HFFc6 (cell line): ENCODE measurements around the gene PKD1. TPM values are rescaled to one million over a fixed set of nuclear protein-coding genes. Genes with fewer than 3 reads are reported as not detected.

Source experiments
- DNase-seq: peaks from one replicate; pipeline ENCODE4 v3.0.0-alpha.2; 2018
- H3K27ac Mint-ChIP-seq: 2 replicates; pipeline ENCODE4 v1.8.0; 2020; ENCODE audit warnings: mild to moderate bottlenecking, mixed read lengths
- H3K27me3 Mint-ChIP-seq: 2 replicates; pipeline ENCODE4 v1.8.0; 2021; ENCODE audit warnings: mild to moderate bottlenecking, moderate library complexity, mixed read lengths; ENCODE audit not compliant: insufficient read depth
- H3K36me3 Mint-ChIP-seq: 2 replicates; pipeline ENCODE4 v1.8.0; 2021; ENCODE audit warnings: low read depth, mixed read lengths
- H3K4me1 Mint-ChIP-seq: 2 replicates; pipeline ENCODE4 v1.8.0; 2020; ENCODE audit warnings: low read depth, mixed read lengths
- H3K4me3 Mint-ChIP-seq: 2 replicates; pipeline ENCODE4 v1.8.0; 2020; ENCODE audit warnings: mild to moderate bottlenecking, moderate library complexity, mixed read lengths
- H3K9me3 Mint-ChIP-seq: 2 replicates; pipeline ENCODE4 v1.8.0; 2020; ENCODE audit warnings: mild to moderate bottlenecking, mixed read lengths
- CTCF ChIP-seq: fragments of 200-600 bp; sonication (generic); IDR thresholded peaks from 2 replicates; pipeline ENCODE4 v1.5.0; 2021; ENCODE audit warnings: antibody characterized with exemption, mild to moderate bottlenecking
- total RNA-seq, 6 experiments: library from RNA; stranded (reverse); fragmentation: NEBNext Ultra II Directional; extraction: Animal tissue kit (Norgen Biotek cat#: 25700); gene quantifications; 2 replicates in 1 of 6; 3 replicates in 5 of 6; pipeline ENCODE4 v1.2.3, GENCODE V29; 2021

The PKD1 gene
- total RNA-seq, 6 experiments from 2014 or later = 77.9 to 118 (median 82.5) TPM

- no peak for TF ChIP-seq CTCF
- Mint-ChIP-seq H3K9me3 (no peaks in the 10 kb centered on the region), H3K4me1 (no peaks in the 10 kb centered on the region), H3K27ac (no peak overlapping the region), H3K36me3 (peaks cover 14% of the 10 kb centered on the region), H3K27me3 (peaks cover 2% of the 10 kb centered on the region), H3K4me3 (no peak overlapping the region)
- DNase-seq = no peak
Observed at GRCh38 chr16:2180962-2181923, 45.5 kb upstream of the PKD1 start.

- Mint-ChIP-seq H3K36me3 (peaks cover 19% of the 10 kb centered on the region), H3K27ac (no peak overlapping the region), H3K4me1 (no peaks in the 10 kb centered on the region), H3K27me3 (no peaks in the 10 kb centered on the region; the same call in none of the 2 replicates), H3K4me3 (no peak overlapping the region), H3K9me3 (no peaks in the 10 kb centered on the region)
- TF ChIP-seq CTCF = no peak
- DNase-seq = no peak
Observed at GRCh38 chr16:2180461-2180860, 44.8 kb upstream of the PKD1 start.

GRCh38 chr16:2179576-2179975 is 43.9 kb upstream of the PKD1 start:
- no peak for TF ChIP-seq CTCF
- no peaks in the 10 kb centered on the region; the same call in none of the 2 replicates for H3K27me3 Mint-ChIP-seq
- peaks cover 19% of the 10 kb centered on the region for H3K36me3 Mint-ChIP-seq
- no peaks in the 10 kb centered on the region for H3K9me3 Mint-ChIP-seq
- no peak overlapping the region for H3K27ac Mint-ChIP-seq
- H3K4me1 Mint-ChIP-seq = no peaks in the 10 kb centered on the region
- no peak overlapping the region for H3K4me3 Mint-ChIP-seq
- DNase-seq = no peak

- H3K4me1 Mint-ChIP-seq = no peaks in the 10 kb centered on the region
- H3K36me3 Mint-ChIP-seq = peaks cover 19% of the 10 kb centered on the region
- no peak for DNase-seq
- TF ChIP-seq CTCF = no peak
- no peak overlapping the region for H3K27ac Mint-ChIP-seq
- no peaks in the 10 kb centered on the region for H3K9me3 Mint-ChIP-seq
- H3K4me3 Mint-ChIP-seq = no peak overlapping the region
- peaks cover 3% of the 10 kb centered on the region for H3K27me3 Mint-ChIP-seq
Observed at GRCh38 chr16:2179107-2179501, 43.4 kb upstream of the PKD1 start.

- DNase-seq = no peak
- peaks cover 6% of the 10 kb centered on the region for H3K27me3 Mint-ChIP-seq
- TF ChIP-seq CTCF = no peak
- no peaks in the 10 kb centered on the region for H3K4me1 Mint-ChIP-seq
- no peak overlapping the region for H3K4me3 Mint-ChIP-seq
- no peak overlapping the region for H3K27ac Mint-ChIP-seq
- peaks cover 19% of the 10 kb centered on the region for H3K36me3 Mint-ChIP-seq
- no peaks in the 10 kb centered on the region for H3K9me3 Mint-ChIP-seq
Observed at GRCh38 chr16:2178321-2179106, 42.8 kb upstream of the PKD1 start.
